Esophagus squamous epithelium (tissue), 4 donors: Measurements from ENCODE around the gene KCTD13.

Source experiments
- CTCF ChIP-seq, 6 experiments: fragments of 450-650 bp in 4 of 6; fragments of 200-600 bp in 2 of 6; sonication (generic) in 2 of 6; IDR thresholded peaks; one replicate each; pipeline ENCODE4 v1.5.1; 2016 to 2019; ENCODE audit warnings: antibody characterized with exemption in 6 of 6, mild to moderate bottlenecking in 4 of 6, moderate library complexity in 4 of 6
- POLR2A ChIP-seq, 4 donors: fragments of 450-650 bp; IDR thresholded peaks; one replicate each; pipeline ENCODE4 v1.6.1; 2017; ENCODE audit warnings: antibody characterized with exemption in 4 of 4, mild to moderate bottlenecking in 4 of 4, moderate library complexity in 3 of 4

GRCh38 chr16:29927070-29927905, 1.3 kb upstream of the KCTD13 start:
- TF ChIP-seq CTCF (IDR thresholded peaks at IDR 0.05) (no peak), POLR2A (IDR thresholded peaks at IDR 0.05) (no peak)
